Measurements from ENCODE around the gene USHBP1. TPM values are rescaled to one million over a fixed set of nuclear protein-coding genes. Genes with fewer than 3 reads are reported as not detected.

Gene USHBP1
- total RNA-seq, 4 donors from 2014 or later: 2.4 to 43.3 (median 5.8) TPM

DNA sequence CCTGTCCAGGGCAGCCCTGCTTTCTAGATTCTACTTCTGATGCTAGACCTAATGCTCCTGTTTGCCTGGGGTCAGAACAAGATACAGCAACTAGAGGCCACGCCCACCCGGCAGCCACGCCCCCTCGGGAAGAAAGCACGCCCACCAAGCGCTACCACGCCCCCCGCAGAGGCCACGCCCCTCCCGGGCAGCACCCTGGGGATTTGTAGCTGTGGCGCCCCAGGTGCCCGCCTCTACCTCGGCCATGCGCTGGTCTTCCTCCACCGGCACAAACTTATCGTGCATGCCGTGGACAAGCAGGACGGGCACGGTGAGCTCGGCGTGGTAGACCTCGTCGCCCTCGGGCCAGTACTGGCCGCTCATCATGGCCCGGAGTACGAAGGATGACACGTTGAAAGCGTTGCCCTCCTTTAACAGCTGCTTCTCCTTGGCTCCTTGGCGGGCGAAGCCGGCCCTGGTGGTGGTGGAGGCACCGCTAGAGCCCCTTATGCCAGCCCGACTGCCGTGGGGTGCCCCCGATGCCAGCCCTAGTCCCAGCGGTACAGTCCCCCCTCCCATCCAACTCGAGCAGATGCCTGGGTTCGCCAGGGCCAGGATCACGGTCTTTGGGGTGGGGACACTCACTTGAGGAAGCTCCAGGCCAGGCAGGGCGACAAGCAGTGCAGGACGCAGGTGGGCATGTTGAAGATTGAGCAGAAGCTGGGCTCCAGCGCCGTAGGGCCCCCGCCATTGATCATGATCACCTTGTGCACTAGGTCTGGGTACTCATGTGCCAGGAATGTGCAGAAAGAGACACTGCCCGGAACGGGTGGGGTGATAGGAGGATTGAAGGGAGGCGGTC is 29.7 kb upstream of the USHBP1 start:
- DNase-seq (ENCODE audit: low spot score) (no peak), ATAC-seq (ENCODE audit: low FRiP score) (no peak)
- TF ChIP-seq, protein P1, sequence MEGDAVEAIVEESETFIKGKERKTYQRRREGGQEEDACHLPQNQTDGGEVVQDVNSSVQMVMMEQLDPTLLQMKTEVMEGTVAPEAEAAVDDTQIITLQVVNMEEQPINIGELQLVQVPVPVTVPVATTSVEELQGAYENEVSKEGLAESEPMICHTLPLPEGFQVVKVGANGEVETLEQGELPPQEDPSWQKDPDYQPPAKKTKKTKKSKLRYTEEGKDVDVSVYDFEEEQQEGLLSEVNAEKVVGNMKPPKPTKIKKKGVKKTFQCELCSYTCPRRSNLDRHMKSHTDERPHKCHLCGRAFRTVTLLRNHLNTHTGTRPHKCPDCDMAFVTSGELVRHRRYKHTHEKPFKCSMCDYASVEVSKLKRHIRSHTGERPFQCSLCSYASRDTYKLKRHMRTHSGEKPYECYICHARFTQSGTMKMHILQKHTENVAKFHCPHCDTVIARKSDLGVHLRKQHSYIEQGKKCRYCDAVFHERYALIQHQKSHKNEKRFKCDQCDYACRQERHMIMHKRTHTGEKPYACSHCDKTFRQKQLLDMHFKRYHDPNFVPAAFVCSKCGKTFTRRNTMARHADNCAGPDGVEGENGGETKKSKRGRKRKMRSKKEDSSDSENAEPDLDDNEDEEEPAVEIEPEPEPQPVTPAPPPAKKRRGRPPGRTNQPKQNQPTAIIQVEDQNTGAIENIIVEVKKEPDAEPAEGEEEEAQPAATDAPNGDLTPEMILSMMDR (IDR thresholded peaks at IDR 0.05): no peak

DNA sequence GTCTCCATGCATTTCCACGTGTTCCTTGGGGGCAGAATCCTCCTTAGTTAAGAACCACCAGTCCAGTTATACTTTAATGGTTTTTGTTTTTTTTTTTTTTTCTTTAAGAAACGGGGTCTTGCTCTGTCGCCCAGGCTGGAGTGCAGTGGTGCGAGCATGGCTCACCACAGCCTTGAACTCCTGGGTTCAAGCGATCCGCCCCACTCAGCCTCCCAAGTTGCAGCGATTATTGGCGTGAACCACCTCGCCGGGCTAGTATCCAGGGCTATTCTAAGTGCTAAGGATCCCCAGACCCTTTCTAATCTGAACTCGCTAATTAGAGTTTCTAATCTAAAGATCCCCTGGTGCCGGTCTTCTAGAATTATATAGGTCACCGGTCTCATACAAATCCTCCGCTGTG is 29.1 kb upstream of the USHBP1 start:
- TF ChIP-seq, protein P1 (IDR thresholded peaks at IDR 0.05): no peak
- DNase-seq (ENCODE audit: low spot score) (no peak), ATAC-seq (ENCODE audit: low FRiP score) (no peak)

DNA sequence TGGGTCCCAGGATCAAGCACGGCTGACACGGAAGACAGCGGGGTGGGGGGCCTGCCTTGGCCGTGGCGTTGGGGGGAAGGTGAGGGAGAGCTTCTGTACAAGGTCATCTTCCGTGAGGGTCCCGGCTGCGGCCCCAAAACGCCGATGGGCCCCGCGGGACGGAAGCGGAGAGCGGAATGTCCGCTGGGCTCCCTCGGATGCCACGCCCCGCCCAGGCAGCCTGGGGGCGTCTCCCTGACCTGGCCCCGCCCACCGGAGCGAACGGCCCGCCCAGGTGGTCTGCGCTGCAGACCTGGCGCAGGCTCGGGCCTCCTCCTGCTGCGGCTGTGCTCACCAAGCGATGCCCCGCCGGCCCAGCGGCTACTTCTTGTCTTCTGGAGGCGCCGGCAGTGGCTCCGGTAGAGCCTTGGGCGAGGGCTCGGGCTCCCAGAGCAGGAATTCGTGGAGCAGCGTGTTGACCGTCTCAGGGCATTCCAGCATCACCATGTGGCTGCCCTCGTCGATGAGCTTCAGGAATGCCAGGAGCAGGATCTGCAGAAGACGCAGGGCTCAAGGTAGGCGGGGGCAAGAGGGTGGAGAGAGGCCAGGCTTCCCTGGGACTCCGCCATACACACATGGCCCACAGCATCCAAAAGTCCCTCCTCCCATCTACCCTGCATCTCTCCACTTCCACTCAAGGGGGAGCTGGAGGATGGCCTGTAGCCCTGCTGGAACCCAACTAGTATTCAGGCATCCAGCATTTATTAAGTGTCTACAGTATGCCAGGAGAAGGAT is 27.9 kb upstream of the USHBP1 start:
- TF ChIP-seq, protein P1 (IDR thresholded peaks at IDR 0.05): no peak
- ATAC-seq (ENCODE audit: low FRiP score): peak; percentile 93
- peak; percentile 68 for DNase-seq (ENCODE audit: low spot score)

- no peak for ATAC-seq (ENCODE audit: low FRiP score)
- no peak for DNase-seq (ENCODE audit: low spot score)
- TF ChIP-seq, protein P1 (IDR thresholded peaks at IDR 0.05): no peak
Measured at GRCh38 chr19:17289489-17289888, 24.9 kb upstream of the USHBP1 start.

DNA sequence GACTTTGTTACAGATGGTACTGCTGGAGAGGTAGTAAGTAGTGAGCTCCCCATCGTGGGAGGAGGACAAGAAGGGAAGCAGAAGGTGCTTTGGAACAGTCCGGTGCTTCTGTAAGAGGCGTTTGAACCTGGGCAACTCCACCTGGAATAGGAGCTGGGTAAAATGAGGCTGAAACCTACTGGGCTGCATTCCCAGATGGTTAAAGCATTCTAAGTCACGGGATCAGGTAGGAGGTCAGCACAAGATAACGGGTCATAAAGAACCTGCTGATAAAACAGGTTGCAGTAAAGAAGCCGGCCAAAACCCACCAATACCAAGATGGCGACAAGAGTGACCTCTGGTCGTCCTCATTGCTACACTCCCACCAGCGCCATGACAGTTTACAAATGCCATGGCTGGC is 22.2 kb upstream of the USHBP1 start:
- DNase-seq (ENCODE audit: low spot score) (no peak), ATAC-seq (ENCODE audit: low FRiP score) (no peak)
- TF ChIP-seq, protein P1 (IDR thresholded peaks at IDR 0.05): no peak

- TF ChIP-seq, protein P1 (IDR thresholded peaks at IDR 0.05): no peak
- ATAC-seq (ENCODE audit: low FRiP score) (no peak), DNase-seq (ENCODE audit: low spot score) (no peak)
Measured at GRCh38 chr19:17286263-17286662, 21.7 kb upstream of the USHBP1 start.
